NCI-H2196 (cell line): ENCODE measurements around the gene FIGLA.
"Not testable (repeated sequence)": the region's sequence is repeated elsewhere in the genome, so short reads cannot be mapped to it uniquely, and the experiment has no call there.

Experiments used
- DNase-seq: peaks from one replicate; lab custom pipeline; 2025; ENCODE audit not compliant: unreplicated experiment; lab: John Stamatoyannopoulos, UW

FIGLA gene

GRCh38 chr2:70747284-70747683, 43.2 kb downstream of the FIGLA start:
- DNase-seq: no peak

- DNase-seq: no peak
Observed at GRCh38 chr2:70746094-70746974, 44.1 kb downstream of the FIGLA start.

- no peak for DNase-seq
Observed at GRCh38 chr2:70745276-70745825, 45.1 kb downstream of the FIGLA start.

GRCh38 chr2:70744397-70744796, 46.0 kb downstream of the FIGLA start:
- no peak for DNase-seq

GRCh38 chr2:70743677-70744076, 46.8 kb downstream of the FIGLA start:
- DNase-seq: no peak

- DNase-seq: no peak
Observed at GRCh38 chr2:70743068-70743467, 47.4 kb downstream of the FIGLA start.

GRCh38 chr2:70739492-70739891, 51.0 kb downstream of the FIGLA start:
- not testable (repeated sequence) for DNase-seq

- no peak for DNase-seq
Observed at GRCh38 chr2:70738159-70738558, 52.3 kb downstream of the FIGLA start.

- DNase-seq: no peak
Observed at GRCh38 chr2:70735071-70735470, 55.4 kb downstream of the FIGLA start.

- no peak for DNase-seq
Observed at GRCh38 chr2:70733646-70734180, 56.7 kb downstream of the FIGLA start.

- DNase-seq: no peak
Observed at GRCh38 chr2:70732766-70733645, 57.4 kb downstream of the FIGLA start.

GRCh38 chr2:70730730-70731129, 59.7 kb downstream of the FIGLA start:
- DNase-seq: no peak

- no peak for DNase-seq
Observed at GRCh38 chr2:70729647-70730046, 60.8 kb downstream of the FIGLA start.

- no peak for DNase-seq
Observed at GRCh38 chr2:70728128-70728527, 62.3 kb downstream of the FIGLA start.
